ENCODE results near the gene PTPRF.
"Not testable (repeated sequence)": the region's sequence is repeated elsewhere in the genome, so short reads cannot be mapped to it uniquely, and the experiment has no call there.

Gene PTPRF

GRCh38 chr1:43548285-43549271 is 17.9 kb downstream of the PTPRF start:
- Histone ChIP-seq H3K9ac (ENCODE audit: low read depth, low read length) (no peak overlapping the region), H3K4me3 (ENCODE audit: low read length) (no peak overlapping the region), H3K27me3 (ENCODE audit: control insufficient read depth, insufficient read depth, low read length) (no peaks in the 10 kb centered on the region), H3K4me2 (ENCODE audit: low read length) (no peak overlapping the region), H3K36me3 (ENCODE audit: insufficient read depth, low read length) (no peaks in the 10 kb centered on the region), H3K4me1 (ENCODE audit: control insufficient read depth, insufficient read depth, low read length) (no peaks in the 10 kb centered on the region), H3K9me3 (replicated peaks; ENCODE audit: low read length) (no peaks in the 10 kb centered on the region)

- not testable (repeated sequence) for H3K36me3 ChIP-seq (ENCODE audit: insufficient read depth, low read length); H3K9me3 ChIP-seq (replicated peaks; ENCODE audit: low read length); H3K4me2 ChIP-seq (ENCODE audit: low read length); H3K9ac ChIP-seq (ENCODE audit: low read depth, low read length); H3K4me3 ChIP-seq (ENCODE audit: low read length); H3K27me3 ChIP-seq (ENCODE audit: control insufficient read depth, insufficient read depth, low read length); H3K4me1 ChIP-seq (ENCODE audit: control insufficient read depth, insufficient read depth, low read length)
These were observed 18.7 kb downstream of the PTPRF start for GRCh38 chr1:43549394-43549793.

GRCh38 chr1:43549921-43550597 is 19.4 kb downstream of the PTPRF start:
- no peaks in the 10 kb centered on the region for H3K27me3 ChIP-seq (ENCODE audit: control insufficient read depth, insufficient read depth, low read length)
- H3K36me3 ChIP-seq (ENCODE audit: insufficient read depth, low read length) = no peaks in the 10 kb centered on the region
- no peaks in the 10 kb centered on the region for H3K9me3 ChIP-seq (replicated peaks; ENCODE audit: low read length)
- no peak overlapping the region for H3K9ac ChIP-seq (ENCODE audit: low read depth, low read length)
- H3K4me3 ChIP-seq (ENCODE audit: low read length) = no peak overlapping the region
- no peak overlapping the region for H3K4me2 ChIP-seq (ENCODE audit: low read length)
- H3K4me1 ChIP-seq (ENCODE audit: control insufficient read depth, insufficient read depth, low read length) = no peaks in the 10 kb centered on the region

- H3K4me3 ChIP-seq (ENCODE audit: low read length) = no peak overlapping the region
- no peaks in the 10 kb centered on the region for H3K36me3 ChIP-seq (ENCODE audit: insufficient read depth, low read length)
- H3K27me3 ChIP-seq (ENCODE audit: control insufficient read depth, insufficient read depth, low read length) = no peaks in the 10 kb centered on the region
- no peaks in the 10 kb centered on the region for H3K9me3 ChIP-seq (replicated peaks; ENCODE audit: low read length)
- H3K4me1 ChIP-seq (ENCODE audit: control insufficient read depth, insufficient read depth, low read length) = no peaks in the 10 kb centered on the region
- H3K9ac ChIP-seq (ENCODE audit: low read depth, low read length) = no peak overlapping the region
- no peak overlapping the region for H3K4me2 ChIP-seq (ENCODE audit: low read length)
These were observed 20.0 kb downstream of the PTPRF start for GRCh38 chr1:43550598-43551246.

- Histone ChIP-seq H3K9ac (ENCODE audit: low read depth, low read length) (no peak overlapping the region), H3K36me3 (ENCODE audit: insufficient read depth, low read length) (no peaks in the 10 kb centered on the region), H3K4me3 (ENCODE audit: low read length) (no peak overlapping the region), H3K4me1 (ENCODE audit: control insufficient read depth, insufficient read depth, low read length) (no peaks in the 10 kb centered on the region), H3K9me3 (replicated peaks; ENCODE audit: low read length) (no peaks in the 10 kb centered on the region), H3K4me2 (ENCODE audit: low read length) (no peak overlapping the region), H3K27me3 (ENCODE audit: control insufficient read depth, insufficient read depth, low read length) (no peaks in the 10 kb centered on the region)
These were observed 20.8 kb downstream of the PTPRF start for GRCh38 chr1:43551396-43551888.

- Histone ChIP-seq H3K9me3 (replicated peaks; ENCODE audit: low read length) (no peaks in the 10 kb centered on the region), H3K9ac (ENCODE audit: low read depth, low read length) (no peak overlapping the region), H3K36me3 (ENCODE audit: insufficient read depth, low read length) (no peaks in the 10 kb centered on the region), H3K4me1 (ENCODE audit: control insufficient read depth, insufficient read depth, low read length) (no peaks in the 10 kb centered on the region), H3K4me3 (ENCODE audit: low read length) (no peak overlapping the region), H3K27me3 (ENCODE audit: control insufficient read depth, insufficient read depth, low read length) (no peaks in the 10 kb centered on the region), H3K4me2 (ENCODE audit: low read length) (no peak overlapping the region)
These were observed 21.5 kb downstream of the PTPRF start for GRCh38 chr1:43552059-43552742.

GRCh38 chr1:43552813-43553212 is 22.1 kb downstream of the PTPRF start:
- Histone ChIP-seq H3K4me1 (ENCODE audit: control insufficient read depth, insufficient read depth, low read length) (no peaks in the 10 kb centered on the region), H3K4me3 (ENCODE audit: low read length) (no peak overlapping the region), H3K9me3 (replicated peaks; ENCODE audit: low read length) (no peaks in the 10 kb centered on the region), H3K36me3 (ENCODE audit: insufficient read depth, low read length) (no peaks in the 10 kb centered on the region), H3K27me3 (ENCODE audit: control insufficient read depth, insufficient read depth, low read length) (no peaks in the 10 kb centered on the region), H3K4me2 (ENCODE audit: low read length) (no peak overlapping the region), H3K9ac (ENCODE audit: low read depth, low read length) (no peak overlapping the region)

GRCh38 chr1:43554444-43554992 is 23.8 kb downstream of the PTPRF start:
- Histone ChIP-seq H3K4me3 (ENCODE audit: low read length) (no peak overlapping the region), H3K9ac (ENCODE audit: low read depth, low read length) (no peak overlapping the region), H3K27me3 (ENCODE audit: control insufficient read depth, insufficient read depth, low read length) (no peaks in the 10 kb centered on the region), H3K4me1 (ENCODE audit: control insufficient read depth, insufficient read depth, low read length) (peaks cover 11% of the 10 kb centered on the region), H3K4me2 (ENCODE audit: low read length) (no peak overlapping the region), H3K36me3 (ENCODE audit: insufficient read depth, low read length) (no peaks in the 10 kb centered on the region), H3K9me3 (replicated peaks; ENCODE audit: low read length) (no peaks in the 10 kb centered on the region)

- H3K9me3 ChIP-seq (replicated peaks; ENCODE audit: low read length) = no peaks in the 10 kb centered on the region
- H3K4me1 ChIP-seq (ENCODE audit: control insufficient read depth, insufficient read depth, low read length) = peaks cover 11% of the 10 kb centered on the region
- no peaks in the 10 kb centered on the region for H3K27me3 ChIP-seq (ENCODE audit: control insufficient read depth, insufficient read depth, low read length)
- no peak overlapping the region for H3K4me2 ChIP-seq (ENCODE audit: low read length)
- no peak overlapping the region for H3K4me3 ChIP-seq (ENCODE audit: low read length)
- no peak overlapping the region for H3K9ac ChIP-seq (ENCODE audit: low read depth, low read length)
- H3K36me3 ChIP-seq (ENCODE audit: insufficient read depth, low read length) = no peaks in the 10 kb centered on the region
These were observed 26.1 kb downstream of the PTPRF start for GRCh38 chr1:43556782-43557181.

- Histone ChIP-seq H3K4me3 (ENCODE audit: low read length) (no peak overlapping the region), H3K36me3 (ENCODE audit: insufficient read depth, low read length) (no peaks in the 10 kb centered on the region)
These were observed 27.1 kb downstream of the PTPRF start for GRCh38 chr1:43557744-43558245.

More at GRCh38 chr1:43557744-43558245, 27.1 kb downstream of the PTPRF start:
- Histone ChIP-seq H3K9ac (ENCODE audit: low read depth, low read length) (no peak overlapping the region), H3K27me3 (ENCODE audit: control insufficient read depth, insufficient read depth, low read length) (no peaks in the 10 kb centered on the region), H3K4me2 (ENCODE audit: low read length) (no peak overlapping the region), H3K9me3 (replicated peaks; ENCODE audit: low read length) (no peaks in the 10 kb centered on the region), H3K4me1 (ENCODE audit: control insufficient read depth, insufficient read depth, low read length) (peaks cover 11% of the 10 kb centered on the region)

All from skeletal muscle satellite cell (primary cell).